GM19099 (cell line): ENCODE data around the gene PCARE.

Experiments
- POLR2A ChIP-seq: IDR thresholded peaks from 3 replicates; pipeline ENCODE4 v1.6.1; 2011; ENCODE audit warnings: low read depth; ENCODE audit not compliant: insufficient read length; ENCODE audit errors: extremely low read depth

The PCARE gene

DNA sequence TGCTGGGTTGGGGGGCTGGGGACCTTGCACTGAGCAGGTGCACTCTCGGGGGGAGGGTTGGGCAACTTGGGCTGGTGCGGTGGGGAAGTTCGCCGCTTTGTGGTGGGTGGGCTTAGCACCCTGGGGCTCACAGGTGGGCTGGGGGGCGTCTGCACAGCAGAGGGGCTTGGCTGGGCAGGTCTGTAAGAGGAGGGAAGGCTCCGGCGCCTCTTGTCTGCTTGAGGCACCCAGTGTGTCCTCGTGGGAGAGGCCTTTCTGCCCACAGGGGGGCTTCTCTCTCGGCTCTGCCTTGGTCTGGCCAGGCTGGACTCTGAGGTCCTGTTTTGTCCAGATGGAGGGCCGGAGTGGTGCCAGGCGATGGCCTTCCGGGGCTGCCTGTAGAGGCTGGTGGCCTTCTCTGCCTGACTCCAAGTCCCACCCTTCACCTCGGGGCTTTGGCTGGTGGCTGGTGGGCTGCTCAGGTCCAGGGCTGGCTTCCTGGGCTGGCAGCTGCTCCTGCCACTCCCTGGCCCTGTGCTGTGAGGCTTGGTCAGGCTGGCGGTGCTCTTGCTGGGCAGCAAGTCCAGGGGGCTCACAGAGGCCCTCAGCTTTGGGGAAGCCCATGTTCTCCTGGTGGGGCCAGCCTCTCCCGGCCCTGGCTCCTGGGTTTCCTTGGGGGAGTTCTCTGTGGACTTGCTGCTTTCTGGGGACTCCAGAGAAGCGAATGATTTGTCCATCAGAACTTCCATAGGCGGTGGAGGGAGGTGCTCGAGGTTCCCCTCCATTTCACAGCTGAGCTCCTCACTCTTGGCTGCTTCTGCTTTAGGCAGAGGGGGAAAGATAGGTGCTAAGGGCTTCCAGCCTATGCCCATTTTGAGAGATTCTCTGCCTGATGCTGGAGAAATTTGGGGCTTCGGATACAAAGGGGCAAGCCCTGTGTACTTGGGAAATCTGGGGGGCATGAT, 3.0 kb downstream of the PCARE start:
- no peak for TF ChIP-seq POLR2A

DNA sequence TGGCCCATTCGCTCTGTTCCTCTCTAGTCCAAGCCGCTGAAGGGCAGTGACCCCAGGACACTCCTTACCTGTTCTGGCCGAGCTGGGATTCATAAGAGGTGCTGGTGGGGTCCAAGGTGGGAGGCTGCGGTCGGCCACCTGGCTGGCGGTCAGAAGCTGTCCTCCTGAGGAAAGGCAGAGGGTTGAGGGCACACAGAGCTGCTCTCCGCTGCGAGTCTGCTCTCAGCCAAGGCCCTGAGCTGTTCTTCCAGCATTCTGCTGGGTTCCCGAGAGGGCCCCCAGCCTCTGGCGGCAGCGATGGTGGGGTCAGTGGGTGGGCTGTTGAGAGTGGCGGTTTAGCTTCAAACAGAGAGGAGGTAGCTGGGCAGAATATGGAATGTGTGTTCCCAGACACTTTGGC, 3.8 kb downstream of the PCARE start:
- TF ChIP-seq POLR2A: no peak

DNA sequence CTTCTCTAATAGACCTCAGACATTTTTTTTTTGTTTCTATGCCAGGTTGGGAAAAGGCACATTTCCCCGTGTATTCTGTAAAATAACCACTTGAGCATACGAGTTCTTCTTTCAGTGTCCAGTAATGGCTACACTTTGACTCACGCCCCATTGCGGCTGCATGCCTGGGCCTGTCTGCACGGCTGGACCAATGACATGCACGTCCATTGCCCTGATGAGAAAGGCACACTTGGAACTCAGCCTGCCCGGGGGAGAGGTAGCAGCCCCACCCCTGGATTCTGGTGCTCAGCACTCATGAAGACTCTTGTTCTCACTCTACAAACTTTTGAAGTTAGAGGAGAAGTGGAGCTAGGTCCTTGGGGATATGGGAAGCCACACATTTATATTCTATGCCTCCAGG, 5.8 kb downstream of the PCARE start:
- TF ChIP-seq POLR2A: no peak

DNA sequence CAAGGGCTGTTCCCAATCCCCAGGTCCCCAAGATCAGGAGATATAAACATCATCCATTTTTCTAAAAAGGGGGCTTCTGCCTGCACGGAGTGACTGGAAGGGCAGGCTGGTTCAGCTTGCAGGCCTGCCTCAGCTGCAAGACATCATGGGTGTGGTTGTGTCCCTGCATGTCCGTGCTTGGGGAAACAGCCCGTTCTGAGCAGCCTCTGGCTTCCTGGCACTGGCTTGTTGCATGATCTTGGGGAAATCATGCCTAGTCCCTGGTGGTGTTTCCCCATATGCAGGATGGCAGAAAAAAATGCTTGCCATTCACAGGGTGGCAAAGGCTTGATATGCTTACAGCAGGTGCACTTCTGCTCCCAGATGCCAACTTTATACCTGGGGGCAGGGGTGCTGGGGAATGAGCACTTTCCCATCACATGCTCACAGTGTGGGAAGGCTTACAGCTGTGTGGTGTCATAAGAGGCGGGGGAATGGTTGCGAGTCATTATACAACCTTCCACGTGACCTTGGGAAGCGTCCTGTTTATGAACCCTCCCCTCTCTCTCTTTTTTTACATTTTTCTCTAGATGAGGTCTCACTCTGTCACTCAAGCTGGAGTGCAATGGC, 7.2 kb downstream of the PCARE start:
- TF ChIP-seq POLR2A: no peak

DNA sequence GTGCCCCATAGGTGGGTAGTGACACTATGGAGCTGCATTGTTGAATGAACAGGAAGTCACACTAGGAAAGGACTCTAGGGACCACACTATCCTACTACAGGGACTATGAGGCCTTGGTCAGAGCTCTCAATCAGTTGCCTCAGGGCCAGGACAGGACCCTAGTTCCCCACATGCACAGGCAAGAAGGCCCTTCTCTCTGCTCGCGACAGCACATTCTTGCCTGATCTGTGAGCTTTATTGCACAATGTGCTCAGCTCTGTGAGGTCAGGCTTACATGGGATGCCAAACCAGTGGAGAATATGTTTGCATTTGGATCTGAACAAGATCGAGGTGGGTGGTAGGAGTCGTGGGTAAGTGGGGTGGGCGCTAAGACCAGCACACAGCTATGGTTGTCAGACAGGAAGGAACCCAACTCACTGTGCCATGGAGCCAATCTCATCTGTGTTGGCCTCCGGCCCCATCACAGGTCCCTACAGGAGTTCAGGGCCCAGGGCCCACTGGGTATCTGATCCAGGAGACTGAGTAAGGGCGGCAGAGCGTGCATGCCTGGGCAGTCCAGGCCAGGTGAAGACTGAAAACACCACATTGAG, 8.0 kb downstream of the PCARE start:
- TF ChIP-seq POLR2A: no peak

DNA sequence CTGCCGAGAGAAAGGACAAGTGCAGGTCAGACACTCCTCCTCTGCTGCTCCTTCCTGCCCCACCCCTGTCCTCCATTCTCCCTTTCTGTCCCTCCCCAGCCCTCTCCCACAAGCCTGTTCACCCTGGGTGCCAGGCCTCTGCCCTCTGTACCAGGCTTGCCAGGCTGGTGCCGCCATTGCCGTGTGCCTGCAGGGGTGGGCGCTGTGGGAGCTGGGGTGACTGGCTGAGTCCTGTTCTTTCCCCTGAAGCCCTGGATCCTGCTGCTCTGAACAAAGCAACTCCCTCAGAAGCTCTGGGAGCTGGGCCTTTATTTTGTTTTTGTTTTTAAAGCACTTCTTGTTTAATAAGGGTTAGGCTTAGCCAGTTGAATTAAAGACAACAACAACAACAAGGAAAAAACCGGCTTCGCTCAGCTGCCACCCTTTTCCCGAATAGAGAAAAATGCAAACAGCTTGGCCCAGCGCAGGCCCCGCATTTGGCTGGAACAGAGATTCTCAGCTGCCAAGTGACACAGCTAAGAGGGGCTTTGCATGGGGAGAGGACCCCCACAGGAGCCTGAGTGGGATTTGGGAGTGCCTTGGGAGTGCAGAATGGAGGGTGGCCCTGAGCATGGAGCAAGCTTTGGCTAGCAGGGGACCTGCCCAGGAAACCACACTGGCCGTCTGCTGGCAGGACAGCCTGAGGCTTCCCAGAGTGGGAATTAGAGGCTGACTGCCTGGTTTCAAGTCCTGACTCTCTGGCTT, 9.1 kb downstream of the PCARE start:
- TF ChIP-seq POLR2A: no peak

DNA sequence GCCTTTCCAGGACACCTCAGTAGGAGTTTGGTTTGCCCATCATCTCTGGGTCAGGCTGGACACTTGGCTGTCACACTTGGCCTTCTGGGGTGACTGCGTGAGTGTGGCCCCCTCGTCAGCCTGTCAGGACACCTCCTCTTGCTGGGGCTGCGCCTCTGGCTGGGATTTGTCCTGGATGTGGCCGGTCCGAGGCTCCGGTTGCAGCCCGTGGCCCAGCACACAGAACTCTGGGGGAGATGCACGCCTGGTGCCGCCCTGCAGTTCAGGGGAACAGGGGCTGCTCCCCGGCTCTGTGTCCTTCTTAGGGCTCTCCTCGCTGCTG, 9.6 kb downstream of the PCARE start:
- TF ChIP-seq POLR2A: no peak

DNA sequence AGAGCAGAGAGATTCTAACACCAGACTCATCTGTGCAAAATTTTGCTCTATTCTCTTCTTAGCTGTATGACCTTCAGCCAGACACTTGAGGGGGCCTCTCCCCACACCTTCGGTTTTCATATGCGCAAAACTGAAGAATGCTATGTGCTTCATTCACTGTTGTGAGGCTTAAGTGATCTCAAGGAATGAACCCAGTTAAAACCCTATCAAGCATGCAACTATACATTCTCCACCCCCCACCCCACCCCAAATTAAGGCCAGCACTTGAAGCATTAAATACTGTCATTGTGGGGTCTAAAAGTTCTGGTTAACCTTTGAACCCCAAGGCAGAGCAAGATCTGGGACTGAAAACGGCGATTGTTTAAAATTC, 10.0 kb downstream of the PCARE start:
- TF ChIP-seq POLR2A: no peak

DNA sequence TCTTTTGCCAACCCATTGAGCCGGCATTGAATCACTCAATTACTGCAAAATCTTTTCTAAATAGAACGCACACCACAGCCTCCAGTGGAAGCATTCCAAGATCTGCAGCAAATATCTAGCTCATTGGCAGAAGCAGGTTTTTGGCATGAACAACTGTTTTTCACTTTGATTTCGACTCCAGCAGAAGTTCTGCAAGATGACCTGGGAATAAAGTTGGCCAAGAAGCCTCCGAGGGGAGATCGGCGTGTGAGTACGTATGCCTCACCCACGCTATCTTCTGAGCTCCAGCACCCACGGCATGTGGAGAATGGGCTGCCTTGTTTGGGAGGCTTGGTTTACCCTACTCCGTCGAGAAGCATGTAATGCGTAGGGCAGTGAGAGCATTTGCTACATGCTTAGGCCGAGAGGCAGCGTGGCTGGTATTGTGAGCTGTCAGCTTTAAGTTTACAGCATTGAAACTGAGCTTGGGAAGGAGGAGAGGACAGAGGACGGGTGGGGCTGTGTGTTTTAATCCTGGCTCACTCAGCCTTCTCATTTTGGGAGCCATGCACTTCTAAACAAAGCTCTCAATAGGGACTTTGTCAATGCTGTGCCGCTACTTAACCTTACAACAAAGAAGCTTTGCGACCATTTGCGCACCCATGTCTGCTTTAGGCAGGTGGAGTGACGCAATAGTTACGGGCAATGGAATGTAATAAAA, 10.5 kb downstream of the PCARE start:
- no peak for TF ChIP-seq POLR2A

DNA sequence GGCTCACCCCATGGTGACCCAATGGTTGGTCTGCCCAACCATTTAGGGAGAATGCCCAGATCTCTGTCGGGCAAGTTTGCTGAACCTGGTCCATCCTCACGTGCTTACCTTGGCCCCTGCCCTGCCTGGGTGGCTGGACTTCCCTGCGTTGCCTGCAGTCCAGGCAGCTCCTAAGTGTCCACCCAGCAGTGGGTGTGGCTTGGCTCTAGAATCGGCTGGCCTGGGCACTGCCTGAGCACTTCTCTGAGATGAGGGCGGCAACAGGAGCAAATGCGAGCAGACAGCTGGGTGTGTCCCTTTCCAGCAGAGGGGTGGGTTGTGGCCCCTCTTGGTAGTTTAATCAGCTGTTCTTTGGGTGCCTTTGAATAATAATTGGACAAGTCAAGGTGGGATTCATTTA, 11.3 kb downstream of the PCARE start:
- TF ChIP-seq POLR2A: no peak

DNA sequence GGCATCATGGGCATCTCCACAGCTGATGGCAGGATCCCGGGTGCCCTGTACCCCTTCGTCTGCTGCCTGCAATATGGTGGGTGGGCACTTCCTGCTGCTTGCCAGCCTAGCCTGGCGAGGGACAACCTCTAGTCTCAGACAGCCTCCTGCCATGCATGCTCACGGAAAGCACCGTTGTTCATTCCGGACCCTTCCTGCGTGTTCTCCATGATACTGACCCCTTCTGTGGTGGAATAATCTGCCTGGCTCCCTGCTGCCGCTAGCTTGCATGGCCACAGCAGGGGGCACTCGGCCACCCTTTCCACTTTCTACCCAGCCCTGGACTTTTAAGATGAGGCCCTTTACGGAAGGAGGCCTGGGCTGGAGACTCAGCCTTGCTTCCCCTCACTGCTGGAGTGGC, 12.0 kb downstream of the PCARE start:
- TF ChIP-seq POLR2A: no peak

DNA sequence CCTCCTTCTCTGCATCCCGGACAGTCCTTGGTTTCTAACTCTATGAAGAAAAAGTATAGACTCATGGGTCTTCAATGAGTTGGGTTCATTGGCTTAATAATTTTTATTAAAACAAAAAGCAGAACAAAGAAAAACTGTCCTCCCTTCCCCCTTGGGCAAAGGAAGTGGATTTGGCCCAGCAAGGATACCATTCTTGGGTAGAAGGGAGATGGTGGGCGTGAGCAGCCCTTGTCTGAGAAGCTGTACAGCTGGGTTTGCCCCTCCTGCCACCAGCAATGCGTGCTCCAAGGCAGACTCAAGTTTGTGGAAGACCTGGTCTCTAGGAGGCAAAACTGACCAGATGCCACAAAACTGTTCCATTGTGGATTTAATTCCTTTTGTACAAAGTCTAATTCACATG, 12.7 kb downstream of the PCARE start:
- no peak for TF ChIP-seq POLR2A

DNA sequence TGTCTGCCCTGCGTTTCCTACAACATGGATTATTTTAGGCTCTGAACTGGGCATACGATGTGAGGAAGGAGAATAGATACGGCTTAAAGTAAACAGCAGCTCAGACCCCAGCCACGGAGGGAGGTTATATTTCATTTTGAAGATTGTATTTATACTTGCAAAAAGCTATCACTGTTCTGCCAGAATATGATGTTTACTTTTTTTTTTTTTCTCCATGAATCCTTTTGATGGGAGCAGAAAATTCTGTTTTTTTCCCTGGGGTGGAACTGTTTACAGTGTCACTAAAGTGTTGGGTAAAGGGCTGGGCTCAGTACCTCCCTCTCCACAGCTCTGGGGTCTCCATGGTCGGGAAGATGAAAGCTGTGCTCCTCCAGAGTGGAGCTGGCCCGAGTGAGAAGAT, 13.1 kb downstream of the PCARE start:
- TF ChIP-seq POLR2A: no peak

DNA sequence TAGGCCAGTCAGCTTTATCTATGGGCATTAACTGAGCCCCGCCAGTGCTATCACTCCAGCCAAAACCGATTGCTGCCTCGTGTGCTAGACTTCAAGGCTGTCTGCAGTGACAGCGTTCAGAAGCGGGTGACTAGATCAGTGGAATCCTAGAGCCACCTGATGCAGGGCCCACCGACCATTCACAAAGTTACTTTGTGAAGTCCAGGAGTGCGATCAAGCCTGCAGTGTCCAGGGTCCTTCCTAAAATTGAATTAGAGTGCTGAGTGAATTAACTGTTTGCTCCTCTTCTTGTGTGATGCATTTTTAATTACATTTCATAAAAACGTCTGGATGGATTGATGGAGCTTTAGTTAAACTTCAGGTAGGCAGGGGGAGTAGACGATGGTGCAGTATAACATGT, 13.9 kb downstream of the PCARE start:
- no peak for TF ChIP-seq POLR2A

DNA sequence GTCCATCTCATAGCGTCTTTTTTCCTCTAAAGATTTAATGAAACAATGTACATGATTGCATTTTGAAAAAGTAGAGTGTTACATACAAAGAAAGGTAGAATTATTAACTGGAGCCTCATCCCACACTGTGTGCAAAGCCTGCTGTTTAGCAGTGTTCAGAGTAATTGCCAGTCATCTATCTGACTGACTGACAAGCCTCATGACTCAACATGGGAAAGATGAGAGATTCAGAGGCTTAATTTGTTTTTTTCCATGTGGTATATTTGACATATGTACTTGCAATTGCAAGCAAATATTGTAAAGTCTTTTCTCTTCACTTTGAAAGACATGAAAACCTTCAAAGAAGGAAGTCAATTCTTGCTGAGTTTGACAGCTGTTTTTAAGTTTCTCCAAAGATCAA, 14.7 kb downstream of the PCARE start:
- no peak for TF ChIP-seq POLR2A

DNA sequence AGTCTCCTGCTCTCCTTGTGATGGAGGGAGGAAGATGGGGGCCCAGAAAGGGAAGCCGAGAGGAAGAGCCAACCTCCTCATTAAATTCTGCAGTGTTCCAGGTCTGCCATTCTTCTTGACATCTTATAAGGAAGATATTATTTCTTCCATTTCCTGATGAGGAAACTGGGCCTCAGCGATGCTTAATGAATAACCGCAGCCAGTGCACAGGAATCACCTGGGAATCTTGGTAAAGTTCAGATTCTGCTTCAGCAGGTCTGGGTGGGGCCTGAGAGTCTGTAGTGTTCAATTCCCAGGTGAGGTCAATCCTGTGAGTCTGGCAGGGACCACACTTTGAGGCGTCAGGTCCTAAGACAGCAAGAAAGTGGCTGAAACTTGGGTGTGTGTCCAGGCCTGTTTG, 17.3 kb downstream of the PCARE start:
- TF ChIP-seq POLR2A: no peak

DNA sequence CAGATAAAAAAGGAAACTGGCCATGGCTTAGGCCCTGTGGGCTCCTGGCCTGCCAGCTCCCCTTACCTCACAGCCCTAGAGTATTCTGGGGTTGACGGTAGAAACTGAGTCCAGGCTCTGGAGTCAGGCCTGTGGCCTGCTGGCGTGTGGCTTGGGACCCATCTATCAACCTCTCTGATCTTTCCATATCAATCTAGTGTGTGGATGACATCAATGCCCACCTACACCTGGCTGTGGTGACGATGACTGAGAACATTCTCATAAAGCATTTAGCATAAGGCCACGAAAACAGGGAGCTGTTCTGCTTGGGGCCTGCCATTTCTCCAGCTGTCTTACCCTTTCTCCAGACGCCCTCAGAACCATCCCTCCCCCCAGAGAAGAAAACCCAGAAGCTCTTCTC, 17.9 kb downstream of the PCARE start:
- no peak for TF ChIP-seq POLR2A
